Activated CD8-positive, alpha-beta memory T cell treated with anti-CD3 and anti-CD28 coated beads for 36 hours (primary cell): ENCODE data around the gene CRIM1. TPM values are rescaled to one million over a fixed set of nuclear protein-coding genes. Genes with fewer than 3 reads are reported as not detected.

ENCODE experiments used
- CTCF ChIA-PET: fragments of 350-600 bp; sonication (Branson Sonifier 250); formaldehyde crosslinking; loops from one replicate; lab custom pipeline; 2021; ENCODE audit warnings: antibody characterized with exemption; lab: Charles Lee
- POLR2A ChIA-PET: fragments of 350-600 bp; sonication (Branson Sonifier 250); formaldehyde crosslinking; loops from one replicate; lab custom pipeline; 2021; ENCODE audit warnings: antibody characterized with exemption; lab: Charles Lee
- total RNA-seq, 2 experiments: library from RNA; stranded (reverse); gene quantifications; one replicate each; pipeline ENCODE4 v1.2.3, GENCODE V29; 2021

CRIM1 gene
- total RNA-seq, 2 experiments from 2014 or later: 18.2 to 20.1 TPM

DNA sequence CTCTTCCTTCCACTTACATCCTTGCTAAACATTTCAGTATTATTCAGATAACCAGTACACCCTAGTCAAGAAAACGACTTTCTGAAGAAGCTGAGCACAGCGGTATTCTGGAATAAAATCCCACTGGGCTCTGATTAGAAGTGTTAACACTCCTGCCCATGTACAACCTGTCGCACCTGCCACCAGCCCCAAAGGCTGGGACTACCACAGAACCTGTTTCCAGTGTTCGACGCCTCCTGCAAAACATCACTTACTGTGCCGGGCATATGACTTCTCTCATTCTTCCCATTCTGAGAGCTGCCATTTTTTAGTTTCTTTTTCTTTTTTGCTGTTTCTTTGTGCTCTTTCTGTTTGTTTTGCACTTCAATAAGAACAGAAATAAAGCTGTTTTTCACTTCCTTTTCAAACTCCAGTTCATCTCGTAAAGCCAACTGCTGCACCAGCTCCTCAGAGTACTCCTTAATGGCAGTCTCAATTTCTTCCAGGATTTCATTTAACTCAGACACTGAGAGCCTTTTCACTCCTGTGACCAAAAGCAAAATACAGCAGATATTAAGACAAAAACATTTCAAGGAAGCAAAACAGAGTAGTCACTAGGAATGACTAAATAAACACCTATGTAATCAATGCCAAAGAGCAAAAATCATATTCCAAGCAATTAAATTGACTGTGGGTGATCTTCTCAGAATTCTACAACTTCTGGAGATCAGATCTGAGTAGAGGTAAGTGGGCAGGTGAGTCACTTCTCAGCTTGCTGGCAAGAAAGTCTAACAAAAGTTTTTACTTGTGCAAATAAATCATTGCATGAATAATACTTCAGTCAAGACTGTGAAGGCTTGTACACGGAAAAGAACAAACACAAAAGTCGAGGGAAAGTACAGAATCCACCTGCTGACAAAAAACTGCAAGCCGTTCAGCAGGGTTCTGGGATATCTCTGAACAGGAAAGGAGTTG lies 223.0 kb downstream of the CRIM1 start:
- CTCF ChIA-PET: no interaction called here
- POLR2A ChIA-PET: no interaction called here

GRCh38 chr2:36579297-36579664 lies 223.7 kb downstream of the CRIM1 start:
- POLR2A ChIA-PET: no interaction called here
- CTCF ChIA-PET: no interaction called here

DNA sequence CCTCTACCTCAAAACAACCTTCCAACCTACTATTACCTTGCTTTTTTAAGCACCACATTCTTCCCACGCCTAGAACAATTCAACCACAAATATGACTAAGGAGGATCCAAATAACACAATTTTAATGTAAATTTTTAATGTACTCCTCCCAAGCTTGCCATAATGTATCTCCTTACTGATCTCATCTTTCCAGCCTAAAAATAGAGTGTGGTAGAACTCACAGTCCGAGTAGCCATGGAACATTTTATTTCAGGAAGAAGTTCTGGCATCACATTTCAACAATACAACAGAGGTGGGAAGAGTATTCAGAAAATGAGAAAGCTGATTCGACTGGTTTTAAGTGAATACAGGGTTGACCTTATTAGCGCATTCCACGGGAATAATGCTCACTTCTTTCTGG lies 227.0 kb downstream of the CRIM1 start:
- CTCF ChIA-PET: no interaction called here
- POLR2A ChIA-PET: no interaction called here

- CTCF ChIA-PET: no interaction called here
- POLR2A ChIA-PET: no interaction called here
These were observed 227.4 kb downstream of the CRIM1 start for GRCh38 chr2:36582951-36583350.

DNA sequence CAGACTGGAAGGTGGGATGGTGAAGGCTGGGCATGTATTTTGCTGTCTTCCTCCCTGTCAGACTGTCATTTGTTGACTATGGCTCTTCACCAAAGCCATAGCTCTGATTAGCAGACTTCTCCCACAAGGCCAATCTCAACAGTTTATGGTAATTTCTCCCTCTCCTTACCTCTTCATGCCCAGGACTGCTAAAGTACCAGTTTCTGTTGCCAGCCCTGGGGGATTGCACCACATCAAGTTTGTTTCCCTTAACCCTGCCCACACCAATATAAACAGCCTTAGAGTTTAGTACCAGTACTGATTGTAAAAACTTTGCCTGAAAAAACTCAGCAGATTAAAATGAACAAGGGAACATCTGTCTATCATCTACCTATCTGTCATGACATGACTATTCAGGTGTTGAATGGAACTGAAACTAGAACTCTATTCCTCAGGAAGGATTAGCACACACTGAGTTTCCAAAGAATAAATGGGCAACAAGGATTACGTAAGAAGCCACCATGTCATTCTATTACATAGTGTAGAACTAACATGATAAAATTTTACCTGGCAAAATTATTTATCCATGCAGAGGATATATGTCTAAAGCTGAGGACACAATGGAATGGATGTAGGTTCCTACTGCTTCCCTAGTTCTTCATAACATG lies 228.7 kb downstream of the CRIM1 start:
- POLR2A ChIA-PET: no interaction called here
- CTCF ChIA-PET: no interaction called here

GRCh38 chr2:36586672-36587071 lies 231.1 kb downstream of the CRIM1 start:
- ChIA-PET POLR2A (no interaction called here), CTCF (no interaction called here)

- ChIA-PET POLR2A (no interaction called here), CTCF (no interaction called here)
These were observed 231.5 kb downstream of the CRIM1 start for GRCh38 chr2:36587101-36587500.

DNA sequence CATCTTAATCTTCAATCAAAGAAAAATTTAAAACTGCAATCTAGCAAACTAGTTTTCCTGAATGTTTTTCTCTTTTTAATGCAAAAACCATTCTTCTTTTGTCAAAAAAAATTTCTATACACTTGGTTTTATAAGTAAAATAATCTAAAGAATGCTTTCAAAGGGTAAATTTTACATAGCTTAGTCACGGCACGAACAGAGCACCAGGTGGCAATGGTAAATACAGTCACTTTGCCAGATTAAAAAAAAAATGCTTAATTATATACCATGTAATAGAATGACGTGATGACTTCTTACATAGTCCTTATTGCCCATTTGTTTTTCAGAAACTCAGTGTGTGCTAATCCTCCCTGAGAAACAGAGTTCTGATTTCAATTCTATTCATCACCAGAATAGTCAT lies 232.0 kb downstream of the CRIM1 start:
- ChIA-PET POLR2A (no interaction called here), CTCF (no interaction called here)

DNA sequence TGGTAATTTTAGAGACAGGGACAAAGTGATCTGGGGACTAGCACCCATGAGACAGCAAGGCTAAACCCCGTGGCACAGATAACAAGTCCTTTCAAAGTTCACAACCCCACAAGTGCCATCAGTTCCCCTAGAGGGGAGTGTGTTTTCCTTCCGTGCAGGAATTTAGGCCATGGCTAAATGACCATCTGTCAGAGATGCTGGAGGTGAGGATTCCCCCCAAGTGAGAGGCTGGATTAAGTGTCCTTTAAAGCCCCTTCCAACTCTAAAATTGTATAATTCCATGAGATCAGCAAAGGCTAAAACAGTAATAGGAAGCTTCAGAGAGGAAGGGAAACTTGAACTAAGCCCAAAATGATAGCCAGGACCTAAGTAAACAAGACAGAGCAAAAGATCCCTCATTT lies 233.7 kb downstream of the CRIM1 start:
- POLR2A ChIA-PET: no interaction called here
- CTCF ChIA-PET: no interaction called here

GRCh38 chr2:36594849-36595248 lies 239.3 kb downstream of the CRIM1 start:
- ChIA-PET POLR2A (no interaction called here), CTCF (no interaction called here)

DNA sequence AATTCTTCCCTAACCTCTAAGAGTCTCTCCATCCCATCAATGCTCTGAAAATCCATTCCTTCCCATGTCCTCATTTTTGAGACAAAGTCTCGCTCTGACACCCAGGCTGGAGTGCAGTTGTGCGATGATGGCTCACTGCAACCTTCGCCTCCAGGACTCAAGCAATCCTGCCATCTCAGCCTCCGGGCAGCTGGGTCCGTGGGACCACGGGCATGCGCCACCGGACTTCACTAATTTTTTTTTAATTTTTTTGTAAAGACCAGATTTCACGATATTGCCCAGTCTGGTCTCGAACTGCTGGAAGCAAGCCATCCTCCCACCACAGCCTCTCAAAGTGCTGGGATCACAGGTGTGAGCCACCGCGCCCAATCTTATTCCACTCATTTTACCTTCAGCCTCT lies 240.8 kb downstream of the CRIM1 start:
- POLR2A ChIA-PET: no interaction called here
- CTCF ChIA-PET: no interaction called here

DNA sequence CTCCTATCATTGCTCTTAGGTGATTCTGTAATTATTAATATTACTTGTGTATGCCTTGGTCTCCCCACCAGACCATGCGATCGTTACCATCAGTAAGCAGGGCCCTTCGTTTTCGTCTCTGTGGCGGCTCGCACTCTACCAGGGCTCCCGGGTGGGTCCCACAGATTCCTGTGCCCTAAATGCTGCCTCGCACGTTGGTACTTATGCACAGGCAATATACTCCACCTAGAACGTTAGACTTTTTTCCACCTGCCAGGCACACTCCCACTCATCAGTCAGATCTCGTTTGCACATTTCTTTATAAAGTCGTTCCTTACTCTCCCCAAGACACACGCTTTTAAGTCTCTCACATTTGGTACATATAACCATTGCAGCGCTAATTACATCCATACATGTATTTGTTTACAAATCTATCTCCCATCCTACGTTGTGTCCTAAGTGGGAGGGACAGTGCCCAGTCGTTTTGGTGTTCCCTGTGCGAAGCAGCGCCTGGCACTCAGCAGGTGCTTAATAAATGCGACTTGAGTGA lies 241.5 kb downstream of the CRIM1 start:
- CTCF ChIA-PET: no interaction called here
- POLR2A ChIA-PET: interaction anchor here (1.2 kb wide), 1 partner anchor 20 kb away, joined by 4 read pairs; no protein-coding TSS in a partner anchor

- ChIA-PET POLR2A (interaction anchor here (1.2 kb wide), 1 partner anchor 20 kb away, joined by 4 read pairs; no protein-coding TSS in a partner anchor), CTCF (no interaction called here)
These were observed 242.2 kb downstream of the CRIM1 start, which contains the start of gene FEZ2 for GRCh38 chr2:36597532-36598377. FEZ2 (minus strand) TSS chr2:36598168; CDS start chr2:36598142, 26 bp downstream.

Other genes with a start within 250 kb of the CRIM1 start
- gene FEZ2, start 242.4 kb downstream of the CRIM1 start, total RNA-seq: 1 to 10 TPM; 7.7 to 8.4 TPM